ACC112 (cell line): ENCODE data around the gene KRT36.

ENCODE experiments used
- H2AFZ ChIP-seq: fragments of 200-600 bp; sonication (generic); one replicate; pipeline ENCODE4 v1.6.0; 2017; ENCODE audit warnings: antibody characterized with exemption, low read length; ENCODE audit not compliant: unreplicated experiment
- H3K27ac ChIP-seq: fragments of 200-600 bp; sonication (generic); 2 replicates; pipeline ENCODE4 v1.5.1; 2014; ENCODE audit warnings: low read depth, mild to moderate bottlenecking, antibody characterized with exemption, low read length, moderate library complexity
- H3K27me3 ChIP-seq: fragments of 200-600 bp; sonication (generic); 2 replicates; pipeline ENCODE4 v1.6.1; 2014; ENCODE audit warnings: mild to moderate bottlenecking, antibody characterized with exemption, low read length, moderate library complexity, mixed read lengths; ENCODE audit not compliant: insufficient read depth
- H3K36me3 ChIP-seq: fragments of 200-600 bp; sonication (generic); 2 replicates; pipeline ENCODE4 v1.6.1; 2016; ENCODE audit warnings: mild to moderate bottlenecking, antibody characterized with exemption, low read length, moderate library complexity, mixed read lengths; ENCODE audit not compliant: insufficient read depth
- H3K4me1 ChIP-seq: fragments of 200-600 bp; sonication (generic); one replicate; pipeline ENCODE4 v1.6.1; 2016; ENCODE audit warnings: low read length, mixed read lengths; ENCODE audit not compliant: insufficient read depth, unreplicated experiment, control insufficient read depth
- H3K4me3 ChIP-seq: fragments of 200-600 bp; sonication (generic); 2 replicates; pipeline ENCODE4 v1.5.1; 2014; ENCODE audit warnings: mild to moderate bottlenecking, low read depth, low read length
- H3K79me2 ChIP-seq: fragments of 200-600 bp; sonication (generic); one replicate; pipeline ENCODE4 v1.6.0; 2016; ENCODE audit warnings: low read length; ENCODE audit not compliant: control insufficient read depth, unreplicated experiment, insufficient read depth

KRT36 gene

GRCh38 chr17:41484920-41485904 lies 4.5 kb downstream of the KRT36 start:
- Histone ChIP-seq H3K27me3 (no peaks in the 10 kb centered on the region), H2AFZ (no peak overlapping the region), H3K79me2 (no peaks in the 10 kb centered on the region), H3K36me3 (no peaks in the 10 kb centered on the region), H3K4me1 (no peaks in the 10 kb centered on the region), H3K27ac (no peak overlapping the region), H3K4me3 (no peak overlapping the region)

DNA sequence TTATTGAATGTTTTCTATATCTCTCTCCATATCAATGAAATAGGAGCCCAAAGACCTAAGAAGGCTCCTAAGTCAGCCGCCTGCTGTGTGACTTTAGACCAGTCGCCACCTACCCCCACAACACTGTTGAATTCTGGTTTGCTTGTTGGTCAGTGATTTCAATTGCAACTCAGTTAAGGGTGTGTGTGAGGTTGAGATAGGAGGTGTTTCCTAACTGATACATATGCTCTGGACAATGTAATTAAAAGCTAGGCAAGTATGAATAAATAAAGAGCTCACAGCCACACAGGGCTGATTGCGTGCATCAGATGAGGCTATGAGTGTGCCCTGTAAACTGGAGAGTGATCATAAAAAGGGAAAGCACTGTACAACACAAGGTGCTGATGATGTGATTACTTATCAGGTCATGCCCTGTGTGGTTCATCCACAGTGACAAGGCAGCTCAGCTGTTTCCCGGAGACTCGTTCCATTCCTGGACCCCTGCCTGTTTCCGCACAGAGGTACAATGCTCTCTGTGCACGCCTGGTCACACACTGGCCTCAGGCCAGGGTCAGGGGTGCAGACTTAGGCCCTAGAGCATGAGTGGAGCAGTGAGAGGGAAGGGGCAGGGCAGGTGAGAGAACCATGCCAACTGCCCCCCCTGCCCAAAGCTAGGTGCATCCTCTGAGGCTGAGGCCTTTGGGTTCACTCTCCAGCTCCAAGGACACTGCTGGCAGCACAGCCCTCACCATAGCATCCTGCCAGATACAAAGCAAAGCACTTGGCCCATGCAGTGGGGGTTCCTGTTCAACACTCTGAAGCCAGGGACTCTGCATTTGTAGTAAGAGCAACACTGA lies 5.5 kb downstream of the KRT36 start:
- Histone ChIP-seq H3K27ac (no peak overlapping the region), H3K4me3 (no peak overlapping the region), H3K4me1 (no peaks in the 10 kb centered on the region), H3K36me3 (no peaks in the 10 kb centered on the region), H3K79me2 (no peaks in the 10 kb centered on the region), H2AFZ (no peak overlapping the region), H3K27me3 (no peaks in the 10 kb centered on the region)

- H3K4me1 ChIP-seq = no peaks in the 10 kb centered on the region
- H3K79me2 ChIP-seq = no peaks in the 10 kb centered on the region
- H3K4me3 ChIP-seq = no peak overlapping the region
- H2AFZ ChIP-seq = no peak overlapping the region
- H3K27me3 ChIP-seq = no peaks in the 10 kb centered on the region
- H3K36me3 ChIP-seq = no peaks in the 10 kb centered on the region
- no peak overlapping the region for H3K27ac ChIP-seq
Observed at GRCh38 chr17:41483531-41483930, 6.2 kb downstream of the KRT36 start.

DNA sequence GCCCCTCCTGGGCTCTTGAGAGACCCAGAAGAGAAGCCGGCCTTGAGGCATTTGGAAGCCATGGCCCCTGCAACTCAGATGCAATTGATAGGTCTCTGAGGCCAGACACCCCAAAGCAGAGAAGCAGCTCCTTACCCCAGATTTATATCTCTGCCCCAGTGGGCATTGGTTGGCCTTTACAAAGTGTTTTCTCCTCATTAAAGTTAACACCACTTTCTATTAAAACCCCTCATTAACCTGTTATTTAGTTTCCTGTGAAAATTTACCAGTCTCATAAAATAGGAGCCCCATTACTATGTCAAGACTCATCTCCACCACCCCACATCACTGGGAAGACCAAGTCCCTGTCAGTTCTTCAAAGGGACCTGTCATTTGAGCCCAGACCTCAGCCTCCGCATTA lies 8.7 kb downstream of the KRT36 start, which contains the start of gene KRT35:
TSS of gene KRT35 (minus strand) at position 116 of the 400 bp plus-strand sequence. CDS start at position 62, 54 bp downstream.
- Histone ChIP-seq H3K27ac (no peak within 1 kb of the TSS), H2AFZ (no peak within 1 kb of the TSS), H3K79me2 (no peaks in the 10 kb centered on the region), H3K36me3 (no peaks in the 10 kb centered on the region), H3K27me3 (no peaks in the 10 kb centered on the region), H3K4me3 (no peak within 1 kb of the TSS), H3K4me1 (no peaks in the 10 kb centered on the region)

DNA sequence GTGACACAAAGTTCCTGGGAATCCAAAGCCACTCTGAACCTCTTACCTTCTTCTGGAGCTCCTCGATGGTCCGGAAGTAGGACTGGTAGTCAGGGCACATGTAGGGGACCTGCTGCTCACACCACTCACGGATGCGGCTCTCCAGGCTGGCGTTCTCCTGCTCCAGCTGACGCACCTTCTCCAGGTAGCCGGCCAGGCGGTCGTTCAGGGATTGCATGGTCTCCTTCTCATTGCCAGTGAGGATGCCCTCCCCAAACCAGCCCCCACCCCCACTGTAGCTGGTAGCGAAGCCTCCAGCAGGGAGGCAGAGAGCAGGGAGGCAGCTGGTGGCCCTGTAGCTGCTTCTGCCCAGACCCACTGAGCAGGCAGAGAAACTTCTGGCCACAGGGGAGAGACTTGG lies 9.1 kb downstream of the KRT36 start:
- Histone ChIP-seq H3K4me1 (no peaks in the 10 kb centered on the region), H3K4me3 (no peak overlapping the region), H3K27me3 (no peaks in the 10 kb centered on the region), H2AFZ (no peak overlapping the region), H3K79me2 (no peaks in the 10 kb centered on the region), H3K36me3 (no peaks in the 10 kb centered on the region), H3K27ac (no peak overlapping the region)

GRCh38 chr17:41480136-41480535 lies 9.6 kb downstream of the KRT36 start:
- H3K4me1 ChIP-seq = no peaks in the 10 kb centered on the region
- H3K36me3 ChIP-seq = no peaks in the 10 kb centered on the region
- no peak overlapping the region for H3K27ac ChIP-seq

GRCh38 chr17:41478237-41478636 lies 11.5 kb downstream of the KRT36 start:
- no peak overlapping the region for H2AFZ ChIP-seq
- no peaks in the 10 kb centered on the region for H3K79me2 ChIP-seq
- no peaks in the 10 kb centered on the region for H3K4me1 ChIP-seq
- H3K27ac ChIP-seq = no peak overlapping the region
- H3K27me3 ChIP-seq = no peaks in the 10 kb centered on the region
- H3K4me3 ChIP-seq = no peak overlapping the region
- no peaks in the 10 kb centered on the region for H3K36me3 ChIP-seq

More at GRCh38 chr17:41480136-41480535, 9.6 kb downstream of the KRT36 start:
- Histone ChIP-seq H2AFZ (no peak overlapping the region), H3K4me3 (no peak overlapping the region), H3K27me3 (no peaks in the 10 kb centered on the region), H3K79me2 (no peaks in the 10 kb centered on the region)

DNA sequence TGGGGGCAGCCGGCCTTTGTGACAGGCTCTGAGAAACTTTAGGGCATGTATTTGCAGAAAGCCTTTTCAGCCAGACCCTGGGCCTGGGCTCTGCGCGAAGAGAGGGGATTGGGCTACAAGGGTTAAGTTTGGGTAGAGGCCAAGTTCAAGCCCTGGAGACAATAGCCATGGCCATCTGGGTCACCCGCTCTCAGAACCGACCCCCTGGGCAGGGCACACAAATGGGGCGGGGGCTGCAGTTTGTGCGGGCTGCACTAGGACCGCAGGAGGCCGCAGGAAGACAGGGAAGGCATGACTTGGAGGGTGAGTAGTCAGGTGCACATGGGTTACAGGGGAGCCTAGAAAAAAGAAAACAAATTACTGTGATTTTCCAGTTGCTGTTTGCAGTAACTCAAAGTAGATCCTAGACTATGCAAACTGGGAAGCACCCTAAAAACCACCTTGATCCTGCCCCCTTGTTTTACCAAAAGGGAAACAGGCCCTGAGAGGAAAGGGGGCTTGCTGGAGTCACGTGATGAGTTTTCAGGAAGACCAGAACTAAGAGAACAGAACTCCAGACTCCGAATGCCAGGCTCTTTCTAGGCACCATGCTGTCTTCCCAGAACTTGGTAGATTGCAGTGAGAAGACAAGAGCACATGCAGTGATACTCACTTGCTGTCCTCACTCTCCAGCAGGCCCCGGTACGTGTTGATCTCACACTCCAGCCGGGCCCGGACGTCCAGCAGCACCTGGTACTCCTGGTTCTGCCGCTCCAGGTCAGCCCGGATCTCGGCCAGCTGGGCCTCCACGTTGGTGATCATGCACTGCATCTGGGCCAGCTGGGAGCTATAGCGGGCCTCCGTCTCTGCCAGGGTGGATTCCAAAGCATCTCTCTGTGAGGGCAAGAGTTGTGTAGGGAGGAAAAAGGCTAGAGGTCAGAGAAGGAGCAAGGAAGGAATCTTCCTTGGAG lies 12.6 kb downstream of the KRT36 start:
- Histone ChIP-seq H3K36me3 (no peaks in the 10 kb centered on the region), H2AFZ (no peak overlapping the region), H3K4me1 (no peaks in the 10 kb centered on the region), H3K27me3 (no peaks in the 10 kb centered on the region), H3K79me2 (no peaks in the 10 kb centered on the region), H3K4me3 (no peak overlapping the region), H3K27ac (no peak overlapping the region)

DNA sequence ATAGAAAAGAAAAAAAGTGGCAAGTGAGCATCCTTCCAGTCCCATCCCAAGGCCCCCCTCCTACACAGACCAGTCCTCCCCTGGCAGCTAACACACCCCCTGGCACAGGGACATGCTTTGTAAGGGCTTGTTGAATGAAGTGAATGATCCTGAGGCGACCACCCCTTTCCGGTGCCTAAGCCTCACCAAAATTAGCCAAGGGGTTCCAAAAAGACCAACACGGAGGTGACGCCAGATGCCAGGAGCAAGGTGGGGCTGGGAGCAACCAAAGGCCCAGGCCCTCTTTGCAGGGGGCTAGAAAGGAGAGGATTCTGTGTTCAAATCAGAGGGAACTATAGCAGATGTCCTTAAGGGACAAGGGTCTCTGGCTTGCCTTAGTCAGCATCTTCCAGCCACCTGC lies 14.3 kb downstream of the KRT36 start:
- Histone ChIP-seq H3K27me3 (no peaks in the 10 kb centered on the region), H2AFZ (no peak overlapping the region), H3K4me1 (no peaks in the 10 kb centered on the region), H3K27ac (no peak overlapping the region), H3K4me3 (no peak overlapping the region), H3K36me3 (no peaks in the 10 kb centered on the region), H3K79me2 (no peaks in the 10 kb centered on the region)

GRCh38 chr17:41474863-41475262 lies 14.8 kb downstream of the KRT36 start:
- H2AFZ ChIP-seq = no peak overlapping the region
- H3K4me1 ChIP-seq = no peaks in the 10 kb centered on the region
- no peak overlapping the region for H3K4me3 ChIP-seq

More at GRCh38 chr17:41474863-41475262, 14.8 kb downstream of the KRT36 start:
- H3K36me3 ChIP-seq = no peaks in the 10 kb centered on the region
- H3K27me3 ChIP-seq = no peaks in the 10 kb centered on the region
- no peak overlapping the region for H3K27ac ChIP-seq
- no peaks in the 10 kb centered on the region for H3K79me2 ChIP-seq
